Adrenal gland (tissue), 19 donors: Measurements from ENCODE around the gene CDKAL1. TPM values are rescaled to one million over a fixed set of nuclear protein-coding genes. Genes with fewer than 3 reads are reported as not detected.

Experiments used
- DNase-seq, 7 donors: peaks; one replicate each; pipeline ENCODE4 v3.0.0-alpha.2; 2019 to 2020
- H3K27ac ChIP-seq, 5 donors: fragments of 200-600 bp; sonication (generic) in 4 of 5; 1 replicate in 3 of 5; 2 replicates in 2 of 5; pipeline versions ENCODE4 v1.5.1 to v1.8.0; 2016 to 2020; ENCODE audit warnings: mild to moderate bottlenecking in 1 of 5
- H3K27me3 ChIP-seq: fragments of 200-600 bp; 2 replicates; pipeline ENCODE4 v1.8.0; 2021
- H3K36me3 ChIP-seq, 2 donors: fragments of 200-600 bp; replicated peaks in 1 of 2; 1 replicate in 1 of 2; 2 replicates in 1 of 2; pipeline versions ENCODE4 v1.5.1 to v1.8.0; 2018 to 2022
- H3K4me1 ChIP-seq, 2 donors: fragments of 200-600 bp; replicated peaks in 1 of 2; 1 replicate in 1 of 2; 2 replicates in 1 of 2; pipeline versions ENCODE4 v1.5.1 to v1.8.0; 2018 to 2021
- H3K4me3 ChIP-seq, 4 donors: fragments of 200-600 bp; sonication (generic) in 3 of 4; one replicate each; pipeline ENCODE4 v1.5.1; 2016 to 2018
- H3K9me3 ChIP-seq, 3 donors: fragments of 200-600 bp; sonication (generic) in 1 of 3; replicated peaks in 1 of 3; 1 replicate in 2 of 3; 2 replicates in 1 of 3; pipeline versions ENCODE4 v1.5.1 to v1.8.0; 2016 to 2021
- CTCF ChIP-seq, 6 experiments: fragments of 450-650 bp in 4 of 6; fragments of 200-600 bp in 2 of 6; sonication (generic) in 1 of 6; IDR thresholded peaks; 1 replicate in 5 of 6; 2 replicates in 1 of 6; pipeline versions ENCODE4 v1.5.1 to v1.8.0; 2016 to 2021; ENCODE audit warnings: antibody characterized with exemption in 6 of 6, mild to moderate bottlenecking in 2 of 6, moderate library complexity in 1 of 6
- POLR2A ChIP-seq, 2 donors: fragments of 450-650 bp; IDR thresholded peaks; one replicate each; pipeline ENCODE4 v1.6.1; 2017; ENCODE audit warnings: antibody characterized with exemption in 2 of 2, mild to moderate bottlenecking in 2 of 2, moderate library complexity in 1 of 2
- WGBS, 4 donors: extraction: QIAGEN DNeasy Blood & Tissue Kit in 2 of 4; methylation state at CpG; one replicate each; pipeline versions ENCODE4 v1.1.5 to v1.1.7; 2013 to 2017; 5-methylcytosine and 5-hydroxymethylcytosine counted together
- intact Hi-C, 2 donors: fragments of 100-400 bp; cut with DNase I; formaldehyde crosslinking; loops; one replicate each; pipeline versions ENCODE4 v1.14.1 to v1.15.0; 2022 to 2023
- long read RNA-seq, 10 donors: library from polyadenylated mRNA in 3 of 10; unstranded in 2 of 10; stranded (forward) in 1 of 10; transcript quantifications; one replicate each; pipeline ENCODE4 v2.0.0 and lab custom pipeline, GENCODE V29; 2021 to 2026
- polyA plus RNA-seq, 3 donors: library from polyadenylated mRNA; stranded (reverse); fragments of 200-250 nt in 2 of 3; fragments of 350-450 nt in 1 of 3; fragmentation: Illumina TruSeq in 1 of 3; extraction: RNeasy Lipid Tissue Mini Kit (QIAGEN cat#74804) in 1 of 3; gene quantifications; one replicate each; pipeline ENCODE4 v1.2.3, GENCODE V29; 2013 to 2014
- total RNA-seq, 9 donors: library from RNA; depleted of rRNA in 4 of 9; stranded (reverse); fragments of >200 nt in 4 of 9; fragments of 120-200 nt in 1 of 9; fragmentation: NEBNext Ultra II Directional in 1 of 9; extraction: Animal tissue kit (Norgen Biotek cat#: 25700) in 1 of 9; gene quantifications; one replicate each; pipeline versions ENCODE4 v1.1.0 to v1.2.4, GENCODE V29; 2013 to 2023
- donor health status: healthy with polysubstance abuse.
- donor health status: Bipolar disorder and iron deficiency.
- donor health status: DM: yes; HTN: yes; CAD: no.
- donor health status: DM: no; HTN: no; CAD: no.
- donor health status: DM: no; HTN: no; CAD: no.
- donor health status: DM: yes; HTN: yes; CAD: no.

CDKAL1 gene
- total RNA-seq (10 to 100 TPM in 7 of 9 donors, 1 to 10 TPM in 2; 8.5 to 21.1 (median 11.8) TPM), polyA plus RNA-seq (1 to 10 TPM; 3.9 to 8.4 (median 5.5) TPM)
- long read RNA-seq, donor 1: 0 reads
- long read RNA-seq, donor 2: 0 reads
- long read RNA-seq, donor 3, partial matches to known transcripts: 10 of 11 reads
- long read RNA-seq, donor 3, other reads (novel, unspliced or antisense): 0 of 11 reads
- long read RNA-seq, donor 4, partial matches to known transcripts: 3 of 6 reads
- long read RNA-seq, donor 4, other reads (novel, unspliced or antisense): 3 of 6 reads
- long read RNA-seq, donor 5, transcript CDKAL1-201 (16 exons, 3,272 nt): major isoform, 9 of 13 reads
- long read RNA-seq, donor 5, partial matches to known transcripts: 0 of 13 reads
- long read RNA-seq, donor 5, other reads (novel, unspliced or antisense): 4 of 13 reads
- long read RNA-seq, donor 6, partial matches to known transcripts: 0 of 4 reads
- long read RNA-seq, donor 6, other reads (novel, unspliced or antisense): 4 of 4 reads
- long read RNA-seq, donor 7, partial matches to known transcripts: 0 of 1 reads
- long read RNA-seq, donor 7, other reads (novel, unspliced or antisense): 0 of 1 reads
- long read RNA-seq, donor 8, partial matches to known transcripts: 0 of 1 reads
- long read RNA-seq, donor 8, other reads (novel, unspliced or antisense): 0 of 1 reads
- long read RNA-seq, donor 9: 0 reads
- long read RNA-seq, donor 10, partial matches to known transcripts: 0 of 1 reads
- long read RNA-seq, donor 10, other reads (novel, unspliced or antisense): 0 of 1 reads

GRCh38 chr6:20534295-20535262 lies at the start of gene CDKAL1:
Gene CDKAL1 (plus strand): TSS chr6:20534457. CDS start chr6:20546351, 11,894 bp downstream.
- no peaks in the 10 kb centered on the region for H3K9me3 ChIP-seq
- no peaks in the 10 kb centered on the region for H3K36me3 ChIP-seq
- peak within 1 kb of the TSS in 4 of 5 donors; percentile 74 to 82 (median 76) for H3K27ac ChIP-seq
- intact Hi-C loops: loop anchor here in 1 of 2 donors (5.0 to 10.0 kb wide), 3 partner anchors 137 to 440 kb away; no protein-coding TSS in a partner anchor
- 1% methylated on average over 31 of the region's 31 CpGs for WGBS, 4 donors
- peak within 1 kb of the TSS; percentile 46 to 89 (median 60) for H3K4me3 ChIP-seq
- H3K4me1 ChIP-seq: peaks cover 0 to 11% of the 10 kb centered on the region in 2 donors
- no peak for TF ChIP-seq CTCF (IDR thresholded peaks at IDR 0.05)
- TF ChIP-seq POLR2A (IDR thresholded peaks at IDR 0.05): peak in 1 of 2 donors; percentile 56
- peak; percentile 86 to 96 (median 89) for DNase-seq
- no peaks in the 10 kb centered on the region for H3K27me3 ChIP-seq

GRCh38 chr6:20486641-20487040 lies 47.6 kb upstream of the CDKAL1 start:
- no peak for DNase-seq
- Histone ChIP-seq H3K36me3 (peaks cover 0 to 13% of the 10 kb centered on the region in 2 donors), H3K9me3 (no peaks in the 10 kb centered on the region), H3K27me3 (no peaks in the 10 kb centered on the region), H3K27ac (no peak overlapping the region), H3K4me3 (no peak overlapping the region), H3K4me1 (no peaks in the 10 kb centered on the region)
- WGBS, 4 donors: 96 to 98% (median 98%) methylated on average over 4 of the region's 4 CpGs
- TF ChIP-seq POLR2A (IDR thresholded peaks at IDR 0.05) (no peak), CTCF (IDR thresholded peaks at IDR 0.05) (no peak)
- intact Hi-C loops: no loop called here

GRCh38 chr6:20487669-20488375 lies 46.4 kb upstream of the CDKAL1 start:
- Histone ChIP-seq H3K9me3 (no peaks in the 10 kb centered on the region), H3K27ac (no peak overlapping the region), H3K27me3 (no peaks in the 10 kb centered on the region), H3K36me3 (peaks cover 0 to 11% of the 10 kb centered on the region in 2 donors), H3K4me3 (no peak overlapping the region), H3K4me1 (no peaks in the 10 kb centered on the region)
- WGBS, 4 donors: 92 to 93% (median 93%) methylated on average over 6 of the region's 6 CpGs
- TF ChIP-seq CTCF (IDR thresholded peaks at IDR 0.05): no peak
- TF ChIP-seq POLR2A (IDR thresholded peaks at IDR 0.05): no peak
- intact Hi-C loops: no loop called here
- no peak for DNase-seq
